IMR-90 (cell line): ENCODE data around the gene AKNA.

ENCODE experiments used
- CEBPB ChIP-seq: IDR thresholded peaks from 2 replicates; pipeline ENCODE4 v1.6.1; 2012; ENCODE audit warnings: low read depth, low read length, improper control_type of control experiment
- CTCF ChIP-seq: conservative IDR thresholded peaks from 2 replicates; pipeline ENCODE4 v1.5.1; 2012; ENCODE audit warnings: mild to moderate bottlenecking, low read depth, low read length, improper control_type of control experiment
- ELK1 ChIP-seq: fragments of 150-350 bp; IDR thresholded peaks from 2 replicates; pipeline ENCODE4 v1.6.1; 2016; ENCODE audit warnings: low read depth, mild to moderate bottlenecking, low read length, moderate library complexity, borderline replicate concordance
- FOS ChIP-seq: fragments of 150-350 bp; IDR thresholded peaks from 2 replicates; pipeline ENCODE4 v1.6.1; 2016; ENCODE audit warnings: low read depth, low read length
- MXI1 ChIP-seq: IDR thresholded peaks from 2 replicates; pipeline ENCODE4 v1.6.1; 2012; ENCODE audit warnings: low read depth, mild to moderate bottlenecking, low read length, moderate library complexity, borderline replicate concordance
- POLR2A ChIP-seq: IDR thresholded peaks from 2 replicates; pipeline ENCODE4 v1.6.1; 2012; ENCODE audit warnings: mild to moderate bottlenecking, low read depth, low read length
- RAD21 ChIP-seq: IDR thresholded peaks from 2 replicates; pipeline ENCODE4 v1.6.1; 2012; ENCODE audit warnings: low read length, improper control_type of control experiment

- TF ChIP-seq FOS (no peak), CTCF (no peak), ELK1 (no peak), MXI1 (no peak), POLR2A (no peak), CEBPB (no peak), RAD21 (no peak)
Observed at GRCh38 chr9:114286146-114286679, 101.6 kb downstream of the AKNA start.
